GM21737 (cell line): ENCODE results near the gene HNRNPD.
"Not testable (repeated sequence)": the region's sequence is repeated elsewhere in the genome, so short reads cannot be mapped to it uniquely, and the experiment has no call there.

Experiments used
- ATAC-seq: cut with Tn5 transposase; IDR thresholded peaks from one replicate; pipeline ENCODE4 v1.9.1; 2021; ENCODE audit warnings: mild to moderate bottlenecking, moderate library complexity; ENCODE audit not compliant: unreplicated experiment

HNRNPD gene, protein sequence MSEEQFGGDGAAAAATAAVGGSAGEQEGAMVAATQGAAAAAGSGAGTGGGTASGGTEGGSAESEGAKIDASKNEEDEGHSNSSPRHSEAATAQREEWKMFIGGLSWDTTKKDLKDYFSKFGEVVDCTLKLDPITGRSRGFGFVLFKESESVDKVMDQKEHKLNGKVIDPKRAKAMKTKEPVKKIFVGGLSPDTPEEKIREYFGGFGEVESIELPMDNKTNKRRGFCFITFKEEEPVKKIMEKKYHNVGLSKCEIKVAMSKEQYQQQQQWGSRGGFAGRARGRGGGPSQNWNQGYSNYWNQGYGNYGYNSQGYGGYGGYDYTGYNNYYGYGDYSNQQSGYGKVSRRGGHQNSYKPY

GRCh38 chr4:82373816-82374625 is at the start of gene HNRNPD:
Gene HNRNPD, minus strand, starts transcription at chr4:82373991. Its CDS starts 313 bp downstream, at chr4:82373678.
- peak; percentile 90 for ATAC-seq

- ATAC-seq: no peak
These were observed 48.8 kb upstream of the HNRNPD start for GRCh38 chr4:82422616-82423015.

- ATAC-seq: no peak
These were observed 48.2 kb upstream of the HNRNPD start for GRCh38 chr4:82421796-82422560.

DNA sequence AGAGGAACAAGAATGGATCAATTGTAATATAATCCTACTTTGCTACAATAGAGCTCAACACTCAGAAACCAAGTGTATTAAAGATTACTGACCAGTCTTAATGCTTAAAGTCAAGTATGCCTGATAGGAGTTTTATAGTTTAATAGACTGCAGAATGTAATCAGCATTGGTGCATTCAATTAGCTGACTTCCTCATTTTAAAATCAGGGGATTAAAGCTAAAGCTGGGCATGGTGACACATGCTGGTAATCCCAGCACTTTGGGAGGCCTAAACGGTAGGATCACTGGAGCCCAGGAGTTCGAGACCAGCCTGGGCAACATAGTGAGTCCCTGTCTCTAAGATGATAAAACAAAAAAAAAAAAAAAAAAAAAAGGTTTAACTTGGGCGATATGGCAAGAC is 45.7 kb upstream of the HNRNPD start:
- no peak for ATAC-seq

DNA sequence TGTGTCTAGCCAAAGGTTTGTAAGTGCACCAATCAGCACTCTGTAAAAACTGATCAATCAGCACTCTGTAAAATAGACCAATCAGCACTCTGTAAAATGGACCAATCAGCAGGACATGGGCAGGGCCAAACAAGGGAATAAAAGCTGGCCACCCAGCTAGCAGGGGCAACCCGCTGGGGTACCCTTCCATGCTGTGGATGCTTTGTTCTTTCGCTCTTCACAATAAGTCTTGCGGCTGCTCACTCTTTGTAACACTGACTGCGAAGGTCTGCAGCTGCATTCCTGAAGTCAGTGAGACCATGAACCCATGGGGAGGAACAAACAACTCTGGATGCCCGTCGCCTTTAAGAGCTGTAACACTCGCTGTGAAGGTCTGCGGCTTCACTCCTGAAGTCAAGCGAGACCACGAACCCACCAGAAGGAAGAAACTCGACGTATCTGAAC is 42.2 kb upstream of the HNRNPD start:
- no peak for ATAC-seq

- not testable (repeated sequence) for ATAC-seq
These were observed 41.3 kb upstream of the HNRNPD start for GRCh38 chr4:82415061-82415460.

DNA sequence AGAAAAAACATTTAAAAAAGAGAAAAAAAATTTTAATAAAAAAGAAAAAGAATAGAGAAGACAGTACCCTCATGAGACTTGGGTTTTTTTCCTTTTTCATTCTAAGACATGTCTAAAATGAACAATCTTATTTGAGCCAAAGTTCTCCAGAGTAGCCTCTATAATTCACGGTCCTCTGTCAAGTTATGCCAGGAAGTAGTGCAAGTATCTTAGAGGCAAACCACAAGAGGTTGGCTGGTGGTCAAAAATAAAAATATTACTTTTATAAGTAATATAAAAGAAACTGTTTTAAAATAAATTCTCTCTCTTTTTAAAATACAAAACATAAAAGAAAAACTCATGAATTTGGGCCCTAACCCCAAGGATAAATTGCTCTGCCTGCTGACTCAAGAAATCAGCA is 29.9 kb upstream of the HNRNPD start:
- ATAC-seq: no peak

- no peak for ATAC-seq
These were observed 28.5 kb upstream of the HNRNPD start for GRCh38 chr4:82402196-82402775.

GRCh38 chr4:82401600-82401999 is 27.8 kb upstream of the HNRNPD start:
- ATAC-seq: no peak

DNA sequence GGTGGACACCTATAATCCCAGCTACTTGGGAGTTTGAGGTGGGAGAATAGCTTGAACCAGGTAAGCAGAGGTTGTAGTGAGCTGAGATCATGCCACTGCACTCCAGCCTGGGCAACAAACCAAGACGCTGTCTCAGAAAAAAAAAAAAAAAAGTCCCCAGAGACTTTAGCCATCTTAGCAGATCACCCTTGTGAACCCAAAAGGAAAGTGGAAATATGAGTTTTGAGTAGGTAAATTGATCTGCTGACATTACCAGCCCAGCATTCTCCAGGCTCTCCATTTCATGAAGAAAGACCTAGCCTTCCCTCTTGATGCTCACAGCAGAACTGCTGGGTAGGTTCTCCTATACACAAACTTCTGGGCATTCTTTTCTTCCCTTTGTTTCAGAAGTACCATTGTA is 24.5 kb upstream of the HNRNPD start:
- ATAC-seq: no peak

- no peak for ATAC-seq
These were observed 23.7 kb upstream of the HNRNPD start for GRCh38 chr4:82397527-82397926.

DNA sequence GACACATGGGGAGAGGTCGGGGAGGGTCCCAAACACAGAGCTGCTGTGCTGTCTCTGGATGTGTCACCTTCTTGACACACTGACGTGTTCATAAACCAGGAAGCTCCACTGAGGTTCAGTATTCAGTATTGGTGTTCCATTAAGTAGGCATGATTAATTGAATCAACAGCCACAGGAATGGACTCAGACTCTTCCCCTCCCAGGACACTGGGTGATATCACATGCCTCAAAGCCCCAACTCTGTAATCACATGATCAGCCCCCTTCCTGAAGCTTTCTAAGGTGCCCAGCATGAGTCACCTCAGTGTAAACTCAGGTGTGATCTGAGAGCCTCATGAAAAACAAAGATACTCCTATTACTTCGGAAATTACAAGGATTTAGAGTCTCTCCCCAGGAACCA is 21.1 kb upstream of the HNRNPD start:
- no peak for ATAC-seq

GRCh38 chr4:82390061-82390460 is 16.3 kb upstream of the HNRNPD start:
- ATAC-seq: not testable (repeated sequence)

GRCh38 chr4:82388405-82388804 is 14.6 kb upstream of the HNRNPD start:
- ATAC-seq: no peak

DNA sequence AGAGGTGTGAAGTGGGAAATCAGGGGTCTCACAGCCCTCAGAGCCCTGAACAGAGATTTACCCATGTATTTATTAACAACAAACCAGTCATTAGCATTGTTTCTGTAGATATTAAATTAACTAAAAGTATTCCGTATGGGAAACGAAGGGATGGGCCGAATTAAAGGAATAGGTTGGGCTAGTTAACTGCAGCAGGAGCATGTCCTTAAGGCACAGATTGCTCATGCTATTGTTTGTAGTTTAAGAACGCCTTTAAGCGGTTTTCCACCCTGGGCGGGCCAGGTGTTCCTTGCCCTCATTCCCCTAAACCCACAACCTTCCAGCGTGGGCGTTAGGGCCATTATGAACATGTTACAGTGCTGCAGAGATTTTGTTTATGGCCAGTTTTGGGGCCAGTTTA is 12.5 kb upstream of the HNRNPD start:
- not testable (repeated sequence) for ATAC-seq

DNA sequence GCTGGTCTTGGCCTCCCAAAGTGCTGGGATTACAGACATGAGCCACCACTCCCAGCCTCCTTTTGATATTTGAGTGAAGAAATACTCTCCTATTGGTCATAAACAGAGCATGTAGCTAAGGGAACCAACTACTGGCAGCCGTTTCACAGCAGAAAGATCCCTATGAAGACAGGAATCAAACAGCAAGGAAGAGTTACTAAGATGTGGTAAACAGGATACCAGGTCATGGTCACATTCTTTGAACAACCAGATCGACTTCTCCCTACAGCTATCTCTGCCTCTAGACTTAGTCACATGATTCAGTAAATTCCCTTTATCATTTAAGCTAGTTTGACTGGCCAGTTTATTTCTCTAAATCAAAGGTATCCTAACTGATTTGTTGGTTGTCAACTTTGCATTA is 9.0 kb upstream of the HNRNPD start:
- ATAC-seq: no peak

DNA sequence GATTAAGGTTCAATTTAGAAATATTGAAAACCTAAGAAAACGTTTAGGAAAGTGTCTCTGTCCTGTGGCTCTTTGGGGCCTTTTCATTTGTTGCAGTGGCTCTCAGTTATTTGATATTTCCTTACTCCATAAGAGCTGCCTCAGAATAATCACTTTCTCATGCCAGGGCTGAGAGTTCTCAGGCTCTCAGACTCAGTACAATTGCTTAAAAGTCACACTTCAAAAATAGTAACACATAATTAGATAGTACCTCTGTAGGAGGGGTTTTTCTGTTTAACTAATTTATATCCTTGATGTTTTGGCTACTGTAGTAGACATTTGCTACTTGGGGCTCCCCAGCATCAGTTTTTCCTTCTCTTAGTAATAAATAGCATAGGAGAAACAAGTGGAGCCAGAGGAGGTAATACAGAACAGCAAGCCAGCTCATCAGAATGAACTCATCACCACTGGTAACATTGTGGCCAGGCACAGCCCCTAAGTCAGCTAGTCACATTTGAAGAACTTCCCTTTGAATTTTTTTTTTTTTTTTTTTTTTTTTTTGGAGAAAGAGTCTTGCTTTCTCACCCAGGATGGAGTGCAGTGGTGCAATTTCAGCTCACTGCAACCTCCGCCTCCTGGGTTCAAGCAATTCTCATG is 8.0 kb upstream of the HNRNPD start:
- ATAC-seq: no peak

DNA sequence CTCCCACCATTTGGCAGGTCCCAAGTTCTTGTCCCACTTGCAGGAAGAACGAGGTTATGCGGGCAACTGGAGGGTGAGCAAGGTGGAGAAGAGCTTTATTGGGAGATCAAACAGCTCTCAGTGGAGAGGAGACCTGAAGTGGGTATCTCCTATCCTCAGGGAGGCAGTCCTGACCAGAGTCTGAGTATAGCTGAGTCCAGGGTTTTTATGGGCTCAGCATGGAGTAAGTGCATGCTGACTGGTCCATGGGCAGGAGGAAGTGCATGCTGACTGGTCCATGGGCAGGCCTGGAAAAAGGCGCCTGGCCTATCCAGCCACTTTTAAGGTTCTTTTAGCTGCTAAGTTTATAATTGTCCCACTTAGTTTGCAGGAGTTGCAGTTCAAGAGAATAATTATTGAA is 7.4 kb upstream of the HNRNPD start:
- ATAC-seq: no peak

DNA sequence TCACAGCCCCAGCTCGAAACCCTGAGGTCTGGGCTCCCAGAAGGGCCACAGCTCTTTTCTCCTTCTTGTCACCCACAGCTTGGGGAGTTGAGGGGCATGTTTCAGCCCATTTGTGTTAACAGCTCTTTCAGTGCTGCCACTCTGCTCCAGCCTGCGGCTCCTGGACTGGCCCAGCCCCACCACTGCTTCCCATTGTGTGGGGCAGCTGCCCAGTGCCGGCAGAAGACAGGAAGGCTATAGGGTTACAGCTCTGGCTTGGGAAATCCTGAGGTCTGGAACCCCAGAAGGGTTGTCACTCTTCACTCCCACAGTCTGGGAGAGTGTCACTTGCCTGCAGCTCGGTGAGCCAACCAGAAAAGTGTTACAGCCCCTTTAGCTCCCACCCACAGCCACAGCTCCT is 7.0 kb upstream of the HNRNPD start:
- no peak for ATAC-seq

DNA sequence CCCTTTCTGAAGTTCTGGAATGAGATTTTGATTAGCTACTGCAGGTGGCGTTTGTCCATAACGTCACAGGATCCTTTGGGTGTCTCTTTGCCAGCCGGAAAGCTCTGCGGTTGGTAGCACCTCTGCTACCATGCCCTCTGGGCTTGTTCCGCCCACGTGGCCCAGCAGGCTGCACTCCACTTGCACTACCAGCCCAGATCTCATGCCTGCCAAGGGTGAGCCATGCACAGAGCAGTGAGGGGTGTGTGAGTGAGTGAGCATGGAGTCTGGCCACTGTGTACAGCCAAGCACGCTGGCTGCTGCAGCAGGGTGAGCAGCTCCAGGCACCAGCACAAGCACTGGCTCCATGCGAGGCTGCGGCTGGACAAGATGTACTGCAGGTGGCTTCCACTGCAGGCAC is 6.6 kb upstream of the HNRNPD start:
- no peak for ATAC-seq

- ATAC-seq: no peak
These were observed 2.3 kb upstream of the HNRNPD start for GRCh38 chr4:82376109-82376508.
